SK-N-SH (cell line): ENCODE measurements around the gene RCN1.

Experiments used
- MAX ChIP-seq: IDR thresholded peaks from 2 replicates; pipeline ENCODE4 v1.4.0; 2012; ENCODE audit warnings: low read depth
- TF ChIP-seq, protein P1 (sequence below): IDR thresholded peaks from 2 replicates; pipeline ENCODE4 v1.4.0; 2012; ENCODE audit warnings: low read depth, borderline replicate concordance

GRCh38 chr11:32138902-32139301 is 48.0 kb downstream of the RCN1 start:
- TF ChIP-seq, protein P1, sequence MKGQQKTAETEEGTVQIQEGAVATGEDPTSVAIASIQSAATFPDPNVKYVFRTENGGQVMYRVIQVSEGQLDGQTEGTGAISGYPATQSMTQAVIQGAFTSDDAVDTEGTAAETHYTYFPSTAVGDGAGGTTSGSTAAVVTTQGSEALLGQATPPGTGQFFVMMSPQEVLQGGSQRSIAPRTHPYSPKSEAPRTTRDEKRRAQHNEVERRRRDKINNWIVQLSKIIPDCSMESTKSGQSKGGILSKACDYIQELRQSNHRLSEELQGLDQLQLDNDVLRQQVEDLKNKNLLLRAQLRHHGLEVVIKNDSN: no peak
- no peak for TF ChIP-seq MAX
